Panc1 (cell line): ENCODE results near the gene STOM. TPM values are rescaled to one million over a fixed set of nuclear protein-coding genes. Genes with fewer than 3 reads are reported as not detected.

Experiments
- ATAC-seq: fragments of 200-7000 bp; cut with Tn5 transposase; 2 replicates; pipeline ENCODE4 v1.9.1; 2020; ENCODE audit warnings: mild to moderate bottlenecking, moderate library complexity
- BruUV-seq: library from RNA; stranded (reverse); fragments of 400-500 nt; replicated peaks from 2 replicates; lab custom pipeline; 2021; lab: Mats Ljungman, UMichigan
- CTCF ChIA-PET: fragments of 300-600 bp; sonication (Branson Sonifier 250); formaldehyde crosslinking; loops from one replicate; lab custom pipeline; 2022; ENCODE audit warnings: antibody characterized with exemption; lab: Charles Lee
- POLR2A ChIA-PET: fragments of 300-600 bp; sonication (Branson Sonifier 250); formaldehyde crosslinking; loops from one replicate; lab custom pipeline; 2022; ENCODE audit warnings: antibody characterized with exemption; lab: Charles Lee
- DNase-seq: peaks from one replicate; pipeline ENCODE4 v3.0.0-alpha.2; 2010; ENCODE audit warnings: low read depth, low spot score
- H3K27ac ChIP-seq: 2 replicates; pipeline ENCODE4 v1.5.1; 2011; ENCODE audit warnings: mild to moderate bottlenecking, low read length, inconsistent platforms
- H3K27me3 ChIP-seq: fragments of 200-500 bp; sonication (Bioruptor generic); 2 replicates; pipeline ENCODE4 v1.6.0; 2014; ENCODE audit warnings: low read length, inconsistent platforms; ENCODE audit not compliant: control insufficient read depth, insufficient read depth
- H3K36me3 ChIP-seq: fragments of 200-500 bp; sonication (Bioruptor generic); 2 replicates; pipeline ENCODE4 v1.5.1; 2014; ENCODE audit warnings: inconsistent platforms, mild to moderate bottlenecking, low read length, moderate library complexity; ENCODE audit not compliant: control insufficient read depth, insufficient read depth
- H3K4me1 ChIP-seq: 2 replicates; pipeline ENCODE4 v1.5.1; 2011; ENCODE audit warnings: inconsistent platforms, mild to moderate bottlenecking, low read length, moderate library complexity; ENCODE audit not compliant: control insufficient read depth, insufficient read depth
- H3K4me3 ChIP-seq, 2 experiments: 2 replicates each; pipeline ENCODE4 v1.5.1; 2011 to 2012; ENCODE audit warnings: low read depth in 2 of 2, low read length in 2 of 2, mild to moderate bottlenecking in 2 of 2, inconsistent platforms in 1 of 2, moderate library complexity in 1 of 2
- H3K9me3 ChIP-seq: fragments of 200-500 bp; sonication (Bioruptor generic); 2 replicates; pipeline ENCODE4 v1.5.1; 2014; ENCODE audit warnings: low read depth, mild to moderate bottlenecking, inconsistent platforms, low read length, moderate library complexity; ENCODE audit not compliant: control insufficient read depth, insufficient read depth
- POLR2AphosphoS5 ChIP-seq: IDR thresholded peaks from 2 replicates; pipeline ENCODE4 v1.6.1; 2012; ENCODE audit warnings: mild to moderate bottlenecking, low read depth, low read length, moderate library complexity
- SIN3A ChIP-seq: IDR thresholded peaks from 2 replicates; pipeline ENCODE4 v1.6.1; 2012; ENCODE audit warnings: low read depth, mild to moderate bottlenecking, low read length, moderate library complexity, borderline replicate concordance; ENCODE audit not compliant: insufficient read depth
- TCF7L2 ChIP-seq: IDR thresholded peaks from 2 replicates; pipeline ENCODE4 v1.6.1; 2011; ENCODE audit warnings: mild to moderate bottlenecking, low read depth, low read length, inconsistent platforms
- in situ Hi-C: cut with HindIII; loops from 2 replicates; pipeline ENCODE4 v1.10.0; 2016; ENCODE audit warnings: low sequenced_read_pairs, low pct_unique_long_range_greater_than_20kb
- intact Hi-C: fragments of 100-400 bp; cut with micrococcal nuclease; formaldehyde crosslinking; loops from one replicate; pipeline ENCODE4 v1.10.0; 2022; ENCODE audit not compliant: unreplicated experiment
- total RNA-seq: library from RNA; stranded (reverse); gene quantifications from one replicate; pipeline ENCODE4 v1.2.1, GENCODE V29; 2021; ENCODE audit not compliant: unreplicated experiment
- TF ChIP-seq, protein P1 (sequence below): fragments of 450-650 bp; IDR thresholded peaks from 2 replicates; pipeline ENCODE4 v1.5.1; 2017; ENCODE audit warnings: mild to moderate bottlenecking
- TF ChIP-seq, protein P2 (sequence below), 2 experiments: IDR thresholded peaks; 2 replicates each; pipeline ENCODE4 v1.6.1; 2011 to 2012; ENCODE audit warnings: low read depth in 2 of 2, control low read depth in 1 of 2, low read length in 1 of 2, mild to moderate bottlenecking in 1 of 2, moderate library complexity in 1 of 2; ENCODE audit not compliant: insufficient read depth in 1 of 2

Gene STOM
- total RNA-seq, 1 experiment from 2014 or later: 81.2 TPM

DNA sequence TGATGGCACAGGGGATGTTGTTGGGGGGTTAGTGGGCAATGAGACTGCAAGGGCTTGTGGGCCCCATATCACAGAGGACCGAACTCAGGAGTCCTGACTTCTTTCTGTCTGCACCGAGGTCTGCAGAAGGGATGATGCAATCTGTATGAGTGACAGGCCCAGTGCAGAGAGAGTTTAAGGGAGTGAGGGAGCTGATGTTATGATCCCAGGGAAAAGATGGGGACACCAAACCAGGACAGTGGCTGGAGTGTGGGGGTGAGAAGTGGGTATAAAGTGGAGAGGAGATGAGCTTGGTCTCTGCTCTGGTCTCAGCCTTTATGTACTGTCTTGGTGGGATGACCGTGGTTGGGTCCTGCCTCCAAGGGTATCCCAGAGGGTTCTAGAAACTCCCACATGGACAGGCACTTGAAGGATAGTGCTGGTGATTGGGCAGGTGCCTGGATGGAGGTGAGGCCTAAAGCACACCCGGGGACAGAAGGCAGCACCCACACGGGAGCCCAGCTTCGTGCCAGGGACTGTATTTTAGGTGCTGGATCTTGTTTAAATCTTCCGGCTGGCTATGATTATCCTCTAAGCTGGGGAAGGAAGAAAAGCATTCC, 80.2 kb downstream of the STOM start:
- no TSS peak for BruUV-seq
- Histone ChIP-seq H3K9me3 (no peaks in the 10 kb centered on the region), H3K4me3 (no peak overlapping the region), H3K27ac (peak overlapping the region; percentile 99), H3K36me3 (no peaks in the 10 kb centered on the region), H3K27me3 (no peaks in the 10 kb centered on the region), H3K4me1 (peaks cover 57% of the 10 kb centered on the region)
- TF ChIP-seq SIN3A (no peak), POLR2AphosphoS5 (no peak), TCF7L2 (no peak)
- TF ChIP-seq, protein P1, sequence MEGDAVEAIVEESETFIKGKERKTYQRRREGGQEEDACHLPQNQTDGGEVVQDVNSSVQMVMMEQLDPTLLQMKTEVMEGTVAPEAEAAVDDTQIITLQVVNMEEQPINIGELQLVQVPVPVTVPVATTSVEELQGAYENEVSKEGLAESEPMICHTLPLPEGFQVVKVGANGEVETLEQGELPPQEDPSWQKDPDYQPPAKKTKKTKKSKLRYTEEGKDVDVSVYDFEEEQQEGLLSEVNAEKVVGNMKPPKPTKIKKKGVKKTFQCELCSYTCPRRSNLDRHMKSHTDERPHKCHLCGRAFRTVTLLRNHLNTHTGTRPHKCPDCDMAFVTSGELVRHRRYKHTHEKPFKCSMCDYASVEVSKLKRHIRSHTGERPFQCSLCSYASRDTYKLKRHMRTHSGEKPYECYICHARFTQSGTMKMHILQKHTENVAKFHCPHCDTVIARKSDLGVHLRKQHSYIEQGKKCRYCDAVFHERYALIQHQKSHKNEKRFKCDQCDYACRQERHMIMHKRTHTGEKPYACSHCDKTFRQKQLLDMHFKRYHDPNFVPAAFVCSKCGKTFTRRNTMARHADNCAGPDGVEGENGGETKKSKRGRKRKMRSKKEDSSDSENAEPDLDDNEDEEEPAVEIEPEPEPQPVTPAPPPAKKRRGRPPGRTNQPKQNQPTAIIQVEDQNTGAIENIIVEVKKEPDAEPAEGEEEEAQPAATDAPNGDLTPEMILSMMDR: no peak
- TF ChIP-seq, protein P2, sequence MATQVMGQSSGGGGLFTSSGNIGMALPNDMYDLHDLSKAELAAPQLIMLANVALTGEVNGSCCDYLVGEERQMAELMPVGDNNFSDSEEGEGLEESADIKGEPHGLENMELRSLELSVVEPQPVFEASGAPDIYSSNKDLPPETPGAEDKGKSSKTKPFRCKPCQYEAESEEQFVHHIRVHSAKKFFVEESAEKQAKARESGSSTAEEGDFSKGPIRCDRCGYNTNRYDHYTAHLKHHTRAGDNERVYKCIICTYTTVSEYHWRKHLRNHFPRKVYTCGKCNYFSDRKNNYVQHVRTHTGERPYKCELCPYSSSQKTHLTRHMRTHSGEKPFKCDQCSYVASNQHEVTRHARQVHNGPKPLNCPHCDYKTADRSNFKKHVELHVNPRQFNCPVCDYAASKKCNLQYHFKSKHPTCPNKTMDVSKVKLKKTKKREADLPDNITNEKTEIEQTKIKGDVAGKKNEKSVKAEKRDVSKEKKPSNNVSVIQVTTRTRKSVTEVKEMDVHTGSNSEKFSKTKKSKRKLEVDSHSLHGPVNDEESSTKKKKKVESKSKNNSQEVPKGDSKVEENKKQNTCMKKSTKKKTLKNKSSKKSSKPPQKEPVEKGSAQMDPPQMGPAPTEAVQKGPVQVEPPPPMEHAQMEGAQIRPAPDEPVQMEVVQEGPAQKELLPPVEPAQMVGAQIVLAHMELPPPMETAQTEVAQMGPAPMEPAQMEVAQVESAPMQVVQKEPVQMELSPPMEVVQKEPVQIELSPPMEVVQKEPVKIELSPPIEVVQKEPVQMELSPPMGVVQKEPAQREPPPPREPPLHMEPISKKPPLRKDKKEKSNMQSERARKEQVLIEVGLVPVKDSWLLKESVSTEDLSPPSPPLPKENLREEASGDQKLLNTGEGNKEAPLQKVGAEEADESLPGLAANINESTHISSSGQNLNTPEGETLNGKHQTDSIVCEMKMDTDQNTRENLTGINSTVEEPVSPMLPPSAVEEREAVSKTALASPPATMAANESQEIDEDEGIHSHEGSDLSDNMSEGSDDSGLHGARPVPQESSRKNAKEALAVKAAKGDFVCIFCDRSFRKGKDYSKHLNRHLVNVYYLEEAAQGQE (IDR thresholded peaks at IDR 0.05; ENCODE audit: insufficient read depth in 1 of 2, low read depth in 2 of 2, low read length in 1 of 2): no peak
- POLR2A ChIA-PET: no interaction called here
- intact Hi-C loops: no loop called here
- no peak for ATAC-seq
- CTCF ChIA-PET: no interaction called here
- DNase-seq: no peak
- in situ Hi-C loops: no loop called here

DNA sequence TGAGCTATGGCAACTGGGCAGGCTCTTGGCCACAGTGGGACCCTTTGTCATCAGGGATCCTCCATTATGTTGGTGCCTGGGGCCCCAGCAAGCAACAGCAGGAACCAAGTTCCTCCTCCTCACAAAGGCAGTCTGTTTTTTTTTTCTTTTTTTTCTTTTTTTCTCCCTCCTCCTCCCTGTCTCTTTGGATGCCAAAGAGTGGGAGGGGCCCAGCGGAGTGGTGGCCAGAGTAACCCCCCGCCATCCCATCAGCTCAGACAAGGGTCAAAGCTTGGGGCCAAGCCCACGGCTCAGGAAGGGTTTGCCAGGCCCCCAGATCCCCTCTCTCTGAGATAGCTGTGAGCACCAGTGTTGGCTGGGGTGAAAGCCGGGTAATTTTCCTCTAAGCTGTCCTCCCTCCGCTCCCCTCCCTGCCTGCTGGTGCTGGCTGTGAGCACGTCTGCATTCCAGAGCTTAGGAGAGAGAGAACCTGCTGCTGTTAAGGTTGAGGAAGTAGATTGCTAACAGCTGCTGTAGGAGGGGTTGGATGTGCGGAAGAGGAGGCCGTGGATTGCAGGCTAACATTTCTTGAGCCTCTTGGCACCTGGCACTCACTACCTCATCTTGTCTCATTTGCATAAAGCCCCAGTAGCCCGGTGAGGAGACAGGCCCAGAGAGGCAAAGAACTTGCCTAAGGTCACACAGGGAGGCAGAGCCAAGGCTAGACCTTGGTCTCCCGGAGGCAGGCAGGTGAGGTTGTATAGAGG, 80.9 kb downstream of the STOM start:
- CTCF ChIA-PET: no interaction called here
- Histone ChIP-seq H3K9me3 (no peaks in the 10 kb centered on the region), H3K4me1 (peaks cover 64% of the 10 kb centered on the region), H3K4me3 (no peak overlapping the region), H3K27me3 (no peaks in the 10 kb centered on the region), H3K36me3 (no peaks in the 10 kb centered on the region), H3K27ac (peak overlapping the region; percentile 99)
- DNase-seq: no peak
- no peak for ATAC-seq
- POLR2A ChIA-PET: no interaction called here
- no peak for TF ChIP-seq POLR2AphosphoS5
- TF ChIP-seq, protein P1: no peak
- no peak for TF ChIP-seq TCF7L2
- TF ChIP-seq SIN3A: no peak
- TF ChIP-seq, protein P2 (IDR thresholded peaks at IDR 0.05; ENCODE audit: insufficient read depth in 1 of 2, low read depth in 2 of 2, low read length in 1 of 2): no peak
- BruUV-seq: no TSS peak
- in situ Hi-C loops (no loop called here), intact Hi-C loops (no loop called here)
